Measurements from ENCODE around the gene MYOM3. TPM values are rescaled to one million over a fixed set of nuclear protein-coding genes. Genes with fewer than 3 reads are reported as not detected.
"Not testable (repeated sequence)": the region's sequence is repeated elsewhere in the genome, so short reads cannot be mapped to it uniquely, and the experiment has no call there.

Gene MYOM3
- total and polyA plus RNA-seq, 2 of the 4 experiments (the other 2 are of a cell fraction): 0.03 TPM; not detected in 1

DNA sequence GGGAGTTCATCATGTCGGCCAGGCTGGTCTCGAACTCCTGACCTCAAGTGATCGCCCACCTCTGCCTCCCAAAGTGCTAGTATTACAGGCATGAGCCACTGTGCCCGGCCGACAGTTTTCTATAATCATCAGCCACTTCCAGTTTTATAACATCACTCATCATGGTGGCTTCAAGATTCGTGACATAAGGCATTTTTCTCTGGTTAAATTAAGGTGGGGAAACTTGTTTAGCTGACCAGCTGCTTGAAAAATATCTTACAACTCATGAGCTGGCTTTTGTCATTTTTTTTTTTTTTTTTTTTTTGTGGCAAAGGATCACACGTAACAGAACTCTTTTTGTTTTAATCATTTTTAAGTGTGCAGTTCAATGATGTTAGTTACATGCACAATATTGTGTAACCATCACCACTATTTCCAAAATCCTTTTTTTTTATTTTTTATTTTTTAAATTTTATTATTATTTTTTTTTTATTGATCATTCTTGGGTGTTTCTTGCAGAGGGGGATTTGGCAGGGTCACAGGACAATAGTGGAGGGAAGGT is 80.9 kb downstream of the MYOM3 start:
- POLR2A ChIA-PET (ENCODE audit: unreplicated experiment); H3K79me1 ChIP-seq (ENCODE audit: low read depth in 1 of 2, low read length in 2 of 2); H2AK5ac ChIP-seq (ENCODE audit: low read depth, low read length); H2AFZ ChIP-seq (replicated peaks; ENCODE audit: low read length, poor library complexity); H3K9me3 ChIP-seq (ENCODE audit: control insufficient read depth, insufficient read depth, low read length); DNase-seq; H3K36me3 ChIP-seq (ENCODE audit: control insufficient read depth, insufficient read depth, low read length); H3K4me2 ChIP-seq (ENCODE audit: low read depth, low read length); H4K20me1 ChIP-seq (ENCODE audit: insufficient read depth, low read length); H2AK9ac ChIP-seq (replicated peaks; ENCODE audit: low read depth, low read length, poor library complexity); H3K18ac ChIP-seq (ENCODE audit: low read depth, low read length); H2BK120ac ChIP-seq (ENCODE audit: low read depth, low read length); H4K8ac ChIP-seq (ENCODE audit: low read depth in 2 of 2, low read length in 2 of 2); H4K91ac ChIP-seq (ENCODE audit: insufficient read depth, low read depth, low read length); H3K14ac ChIP-seq (replicated peaks; ENCODE audit: low read depth, low read length); H3K9me1 ChIP-seq (ENCODE audit: insufficient read depth, low read length); H2BK20ac ChIP-seq (ENCODE audit: low read depth, low read length); H2BK5ac ChIP-seq (ENCODE audit: low read depth, low read length, poor library complexity, severe bottlenecking); intact Hi-C loops (cut with micrococcal nuclease); H3K4ac ChIP-seq (ENCODE audit: low read depth, low read length); dilution Hi-C loops (cut with HindIII; ENCODE audit: low sequenced_read_pairs, unreplicated experiment); H3K4me1 ChIP-seq (ENCODE audit: control insufficient read depth, insufficient read depth, low read length); H4K5ac ChIP-seq (ENCODE audit: low read depth, low read length); BruUV-seq (replicated peaks); H3K27me3 ChIP-seq (ENCODE audit: control insufficient read depth, insufficient read depth, low read length); H2BK15ac ChIP-seq (ENCODE audit: low read depth, low read length); H3K27ac ChIP-seq (ENCODE audit: insufficient read depth, low read length); H3K23ac ChIP-seq (ENCODE audit: low read depth, low read length); in situ Hi-C loops (cut with MboI; ENCODE audit: low sequenced_read_pairs); H3K4me3 ChIP-seq (ENCODE audit: insufficient read depth, low read depth, low read length); H3K9ac ChIP-seq (ENCODE audit: low read depth, low read length); H3K56ac ChIP-seq (ENCODE audit: extremely low read depth, insufficient read depth, low read length); ATAC-seq (ENCODE audit: low read depth): not testable (repeated sequence)
- CTCF ChIA-PET: interaction anchor here (0.6 kb wide), 2 partner anchors 27 to 81 kb away, joined by 4 read pairs; no protein-coding TSS in a partner anchor
- WGBS, 2 experiments (ENCODE audit: extremely low coverage in 2 of 2, insufficient read length in 1 of 2): no CpG with 5 or more reads among the region's 7 CpGs
